Inflammatory macrophage treated with lipopolysaccharide for 1 hour (primary cell): ENCODE data around the gene PRDM7.
A peak's percentile ranks its signal among the peaks of the same experiment; 100 is the strongest.
"Not testable (repeated sequence)": the region's sequence is repeated elsewhere in the genome, so short reads cannot be mapped to it uniquely, and the experiment has no call there.

Experiments used
- DNase-seq, 2 donors: peaks; one replicate each; pipeline ENCODE4 v3.0.0-alpha.2; 2020 to 2022

PRDM7 gene

DNA sequence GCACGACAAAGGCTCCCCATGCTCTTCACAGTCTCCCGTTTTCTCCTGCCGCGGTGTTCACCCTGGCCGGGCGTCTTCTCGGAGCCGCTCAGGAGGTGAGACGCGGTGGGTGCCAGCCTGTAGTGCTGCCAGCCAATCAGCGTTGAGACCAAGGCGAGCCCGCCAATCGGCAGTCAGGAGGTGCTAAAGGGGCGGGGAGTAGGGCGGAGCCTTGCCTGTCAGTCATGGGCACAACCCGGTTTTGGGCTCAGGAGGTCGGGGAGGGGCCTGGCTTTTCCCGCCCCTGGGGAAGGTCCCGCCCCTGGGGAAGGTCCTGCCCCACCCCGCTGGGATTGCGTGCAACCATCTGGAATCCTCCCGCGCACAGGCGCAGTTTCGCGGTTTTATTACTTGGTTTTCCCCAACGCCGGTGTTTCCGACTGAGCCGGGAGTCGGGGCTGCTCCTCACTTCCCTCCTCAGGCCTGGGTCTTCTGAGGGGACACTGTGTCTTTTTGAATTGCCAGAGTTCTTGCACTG lies at the start of gene PRDM7:
Gene PRDM7 (minus strand): TSS at position 92 of the 517 bp plus-strand sequence. CDS start 1,421 bp downstream, outside the sequence.
- DNase-seq: peak; percentile 96 to 97

DNA sequence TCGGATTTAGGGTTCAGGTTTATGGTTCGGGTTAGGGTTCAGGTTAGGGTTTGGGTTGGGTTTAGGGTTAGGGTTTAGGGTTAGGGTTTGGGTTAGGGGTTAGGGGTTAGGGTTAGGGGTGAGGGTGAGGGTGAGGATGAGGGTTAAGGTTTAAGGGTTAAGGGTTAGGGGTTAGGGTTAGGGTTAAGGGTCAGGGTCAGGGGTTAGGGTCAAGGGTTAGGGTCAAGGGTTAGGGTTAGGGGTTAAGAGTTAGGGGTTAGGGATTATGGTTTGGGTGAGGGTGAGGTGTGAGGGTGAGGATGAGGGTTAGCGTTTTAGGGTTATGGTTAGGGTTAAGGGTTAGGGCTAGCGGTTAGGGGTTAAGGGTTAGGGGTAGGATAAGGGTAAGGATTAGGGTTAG lies 44.7 kb upstream of the PRDM7 start:
- DNase-seq: not testable (repeated sequence)

GRCh38 chr16:90107617-90108016 lies 30.5 kb upstream of the PRDM7 start:
- DNase-seq: not testable (repeated sequence)

- not testable (repeated sequence) for DNase-seq
These were observed 29.9 kb upstream of the PRDM7 start for GRCh38 chr16:90107060-90107459.

DNA sequence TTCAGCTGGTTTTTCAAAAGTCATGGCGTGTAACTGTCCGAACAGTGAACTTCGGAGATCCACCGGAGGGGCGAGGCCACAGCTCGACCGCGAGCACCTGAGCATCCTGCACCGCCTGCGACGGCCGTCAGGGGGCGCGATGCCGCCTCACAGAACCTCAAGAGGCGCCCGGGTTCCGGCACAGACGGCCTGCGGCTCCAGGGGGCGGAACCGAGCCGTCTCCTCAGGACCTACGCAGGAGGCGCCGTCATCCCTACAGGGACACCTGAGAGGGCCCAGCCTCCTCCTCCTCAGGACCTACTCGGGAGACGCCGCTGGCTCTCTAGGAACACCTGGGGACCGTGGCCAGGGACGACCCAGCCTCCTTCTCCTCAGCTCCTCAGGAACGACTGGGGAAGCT lies 29.1 kb upstream of the PRDM7 start:
- DNase-seq: not testable (repeated sequence)

DNA sequence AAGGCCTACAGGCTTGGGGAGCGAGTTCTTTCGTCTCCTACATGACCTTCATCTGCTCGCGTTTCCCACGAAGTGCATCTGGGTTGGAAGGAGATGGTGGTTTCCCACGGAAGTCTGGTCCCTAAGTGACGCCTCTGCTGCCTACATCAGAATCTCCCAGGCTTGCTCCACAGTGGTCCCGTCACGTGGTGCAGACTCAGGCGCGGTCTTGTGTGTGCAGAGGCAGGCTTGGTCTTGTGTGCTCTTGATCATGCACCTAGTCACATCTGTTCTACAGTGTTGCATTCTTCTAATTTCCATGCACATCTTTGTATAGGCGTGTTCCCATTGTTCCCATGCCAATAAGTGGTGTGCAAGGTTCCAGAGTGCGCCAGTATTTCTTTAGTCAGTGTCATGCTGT lies 27.6 kb upstream of the PRDM7 start:
- DNase-seq: peak in 1 of 2 donors; percentile 15

GRCh38 chr16:90102086-90102884 lies 25.2 kb upstream of the PRDM7 start:
- DNase-seq: not testable (repeated sequence)

GRCh38 chr16:90101332-90101731 lies 24.2 kb upstream of the PRDM7 start:
- DNase-seq: not testable (repeated sequence)

GRCh38 chr16:90100790-90101189 lies 23.7 kb upstream of the PRDM7 start:
- DNase-seq: not testable (repeated sequence)

GRCh38 chr16:90100229-90100628 lies 23.1 kb upstream of the PRDM7 start:
- not testable (repeated sequence) for DNase-seq

DNA sequence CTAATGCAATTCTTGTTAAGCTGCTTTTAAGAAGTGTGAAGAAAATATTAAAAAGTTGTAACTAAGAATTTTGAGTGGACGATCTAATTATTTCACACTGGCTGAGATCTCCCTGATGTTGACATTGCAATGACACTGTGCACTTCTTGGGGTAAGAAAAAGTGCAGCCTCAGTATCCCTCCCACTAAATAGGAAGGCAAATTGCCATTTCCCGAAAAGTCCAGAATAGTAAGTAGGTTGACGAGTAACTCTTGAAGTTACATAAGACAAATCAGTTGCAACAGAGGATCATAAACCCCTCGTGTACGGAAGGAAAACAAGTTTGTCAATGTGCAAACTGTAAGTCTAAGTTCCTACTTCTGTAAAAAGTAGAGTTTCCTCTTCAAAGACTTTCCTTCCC lies 21.8 kb upstream of the PRDM7 start:
- DNase-seq: peak; percentile 49 to 59

DNA sequence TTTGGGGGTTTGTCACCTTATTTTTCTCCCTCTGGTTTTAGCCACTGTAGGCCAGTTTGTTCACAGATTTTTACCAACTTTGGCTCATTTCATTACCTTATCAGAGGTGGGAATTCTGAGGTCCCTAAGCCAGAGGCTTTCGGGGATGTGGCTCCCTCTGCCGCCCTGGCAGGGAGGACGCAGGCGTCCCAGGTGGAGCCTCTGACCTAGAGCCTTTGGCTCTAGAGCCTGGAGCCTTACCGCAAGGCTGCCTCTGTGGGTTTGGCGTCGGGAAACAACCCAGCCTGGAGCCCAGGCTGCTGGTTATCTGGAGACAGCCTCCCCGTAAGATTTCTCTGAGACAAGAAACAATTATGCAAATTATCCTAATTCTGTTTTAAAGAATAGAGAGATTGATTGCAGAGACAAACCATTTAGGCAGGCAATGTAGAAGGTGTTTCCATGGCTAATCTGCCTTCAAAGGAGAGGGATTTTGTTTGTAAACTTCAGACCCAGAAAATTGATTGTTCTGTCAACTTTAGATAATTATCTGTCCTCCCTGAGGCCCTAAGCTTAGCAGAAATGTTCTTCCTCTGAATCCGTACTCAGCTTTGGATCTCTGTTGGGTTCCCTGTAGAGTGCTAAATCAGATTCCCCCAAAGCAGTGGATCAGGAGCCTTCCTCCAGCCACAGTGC lies 20.0 kb upstream of the PRDM7 start:
- DNase-seq: not testable (repeated sequence)

DNA sequence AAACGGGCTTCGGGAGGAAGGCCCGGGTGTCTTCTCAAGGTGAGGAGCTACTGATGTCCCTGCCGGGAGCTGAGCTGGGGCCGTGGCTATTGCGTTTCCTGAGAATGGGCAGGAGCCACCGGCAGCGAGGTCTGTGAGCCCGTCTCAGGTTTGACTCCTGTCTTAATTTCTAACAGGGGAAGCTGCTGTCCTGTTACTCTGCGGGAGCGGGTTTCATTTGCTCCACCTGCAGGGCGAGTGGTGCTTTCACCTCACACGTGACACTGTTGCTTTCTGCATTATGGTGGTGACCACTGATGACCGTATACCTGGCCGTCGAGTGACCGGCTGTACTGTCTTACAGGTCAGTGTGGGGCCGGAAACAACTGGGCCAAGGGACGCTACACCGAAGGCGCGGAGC lies 17.7 kb upstream of the PRDM7 start:
- not testable (repeated sequence) for DNase-seq

DNA sequence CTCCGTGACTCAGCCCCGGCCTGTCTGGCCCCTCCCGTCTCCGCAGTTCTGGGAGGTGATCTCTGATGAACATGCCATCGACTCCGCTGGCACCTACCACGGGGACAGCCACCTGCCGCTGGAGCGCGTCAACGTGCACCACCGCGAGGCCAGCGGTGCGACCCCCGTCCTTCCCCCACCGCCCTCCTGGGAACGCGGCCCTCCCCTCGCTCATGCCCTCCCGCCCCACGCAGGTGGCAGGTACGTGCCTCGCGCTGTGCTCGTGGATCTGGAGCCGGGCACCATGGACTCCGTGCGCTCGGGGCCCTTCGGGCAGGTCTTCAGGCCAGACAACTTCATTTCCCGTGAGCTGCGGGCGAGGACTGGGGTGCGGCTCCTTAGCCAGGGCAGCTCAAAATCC lies 17.2 kb upstream of the PRDM7 start:
- not testable (repeated sequence) for DNase-seq

DNA sequence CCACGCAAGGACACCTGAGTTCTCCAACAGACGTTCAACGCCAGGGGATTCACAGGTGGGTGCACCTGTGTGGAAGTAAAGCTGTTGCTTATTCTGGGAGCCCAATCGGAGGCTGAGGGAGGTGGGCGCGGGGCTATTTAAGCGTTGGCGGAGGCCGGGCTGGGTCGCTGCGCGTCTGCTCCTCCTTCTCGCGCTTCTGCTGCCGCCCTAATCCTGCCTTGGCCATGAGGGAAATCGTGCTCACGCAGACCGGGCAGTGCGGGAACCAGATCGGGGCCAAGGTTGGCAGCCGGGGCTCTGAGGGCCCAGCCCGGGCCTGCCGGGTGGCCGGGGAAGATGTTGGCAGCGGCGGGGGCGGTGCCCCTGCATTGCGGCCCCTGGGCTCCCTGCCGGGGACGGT lies 16.7 kb upstream of the PRDM7 start:
- not testable (repeated sequence) for DNase-seq

GRCh38 chr16:90092781-90093180 lies 15.7 kb upstream of the PRDM7 start:
- not testable (repeated sequence) for DNase-seq

DNA sequence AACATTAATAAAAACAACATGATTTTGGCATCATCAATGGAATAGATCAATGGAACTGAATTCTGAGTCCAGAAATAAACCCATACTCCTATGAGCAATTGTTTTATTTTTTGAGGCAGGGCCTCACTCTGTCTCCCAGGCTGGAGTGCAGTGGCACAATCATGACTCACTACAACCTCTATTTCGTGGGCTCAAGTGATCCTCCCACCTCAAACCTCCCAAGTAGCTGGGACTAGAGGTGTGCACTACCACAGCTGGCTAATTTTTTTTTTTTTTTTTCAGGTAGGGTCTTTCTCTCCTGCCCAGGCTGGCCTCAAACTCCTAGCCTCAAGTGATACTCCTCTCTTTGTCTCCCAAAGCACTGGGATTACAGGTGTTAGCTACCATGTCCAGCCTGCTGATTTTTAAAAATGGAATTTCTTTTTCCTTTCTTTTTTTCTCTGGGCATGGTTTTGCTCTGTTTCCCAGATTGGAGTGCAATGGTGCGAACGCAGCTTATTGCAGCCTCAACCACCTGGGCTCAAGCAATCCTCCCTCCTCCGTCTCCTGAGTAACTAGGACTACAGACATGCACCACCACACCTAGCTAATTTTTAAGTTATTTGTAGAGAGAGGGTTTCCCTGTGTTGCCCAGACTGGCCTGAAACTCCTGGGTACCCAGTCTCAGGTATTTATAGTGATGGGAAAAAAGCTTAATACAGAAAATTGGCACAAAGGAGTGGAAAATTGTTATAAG lies 7.3 kb upstream of the PRDM7 start:
- DNase-seq: no peak

- DNase-seq: no peak
These were observed 6.0 kb upstream of the PRDM7 start for GRCh38 chr16:90083139-90083538.

DNA sequence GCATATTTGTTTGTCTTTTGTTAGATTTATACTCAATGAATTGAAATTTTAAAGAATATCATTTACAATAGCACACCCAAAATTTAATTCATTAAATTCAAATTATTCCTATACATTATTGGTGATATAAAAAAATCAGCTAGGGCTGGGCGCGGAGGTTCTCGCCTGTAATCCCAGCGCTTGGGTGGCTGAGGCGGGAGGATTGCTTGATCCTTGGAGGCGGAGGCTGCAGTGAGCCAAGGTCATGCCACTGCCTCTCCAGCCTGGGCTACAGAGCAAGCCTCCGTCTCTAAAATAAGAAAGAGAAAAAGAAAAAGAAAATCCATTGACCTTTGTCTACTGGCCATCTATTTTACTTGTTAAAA lies 4.5 kb upstream of the PRDM7 start:
- DNase-seq: no peak

- no peak for DNase-seq
These were observed 1.4 kb upstream of the PRDM7 start for GRCh38 chr16:90078579-90078895.

GRCh38 chr16:90077757-90078578 lies 837 bp upstream of the PRDM7 start:
- peak in 1 of 2 donors; percentile 24 for DNase-seq

DNA sequence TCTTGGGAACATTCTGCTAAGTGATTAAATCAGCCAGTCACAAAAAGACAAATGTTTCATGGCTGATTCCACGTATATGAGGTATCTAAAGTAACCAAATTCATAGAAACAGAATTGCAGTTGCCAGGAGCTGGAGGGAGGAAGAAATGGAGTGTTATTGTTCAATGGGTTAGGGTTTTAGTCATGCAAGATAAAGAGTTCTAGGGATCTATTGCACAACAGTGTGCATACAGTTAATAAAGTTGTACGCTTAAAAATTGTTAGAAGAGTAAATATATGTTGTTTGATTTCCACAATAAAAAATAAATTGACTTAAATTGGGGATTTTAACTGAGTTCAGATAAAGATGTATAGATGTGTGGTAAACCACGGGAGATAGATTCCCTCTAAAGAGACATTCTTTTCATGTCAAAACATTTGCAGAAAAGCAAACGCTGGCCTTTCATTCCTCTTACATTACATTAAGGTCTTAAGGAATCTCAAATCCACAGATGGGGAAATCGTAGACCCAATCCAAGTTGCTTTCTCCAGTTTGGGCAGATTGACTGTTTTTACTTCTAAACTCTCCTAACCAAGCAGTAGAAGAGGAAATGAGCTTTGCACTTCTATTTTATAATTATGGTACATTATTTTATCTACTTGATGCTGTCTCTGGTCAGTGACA lies 4.6 kb downstream of the PRDM7 start:
- no peak for DNase-seq
